ENCODE measurements around the gene NPAS1. TPM values are rescaled to one million over a fixed set of nuclear protein-coding genes. Genes with fewer than 3 reads are reported as not detected.

The NPAS1 gene
- total and polyA plus RNA-seq, 2 of the 8 experiments (the other 6 are each of a cell fraction or from before 2014, with no cell fraction given): 9.9 to 13.9 TPM

DNA sequence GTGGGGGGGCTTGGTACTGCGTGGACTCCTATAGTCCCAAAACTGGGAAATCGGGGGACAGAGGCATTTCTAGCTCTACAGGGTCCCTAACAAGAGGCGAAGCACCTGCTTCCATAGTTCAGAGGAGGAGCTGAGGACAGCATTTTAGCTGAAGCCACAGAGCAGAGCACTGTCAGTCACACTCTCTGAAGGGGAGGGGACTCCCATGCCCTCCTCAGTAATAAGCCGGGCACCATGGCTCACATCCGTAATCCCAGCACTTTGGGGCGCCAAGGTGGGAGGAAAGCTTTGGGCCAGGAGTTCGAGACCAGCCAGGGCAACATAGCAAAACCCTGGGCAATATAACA is 3.8 kb downstream of the NPAS1 start:
- H3K4me2 ChIP-seq (ENCODE audit: insufficient read depth in 1 of 2, low read depth in 2 of 2, low read length in 2 of 2): peak overlapping the region; percentile 55 to 69
- no peaks in the 10 kb centered on the region for H3K9me3 ChIP-seq (ENCODE audit: insufficient read depth in 2 of 2, low read depth in 1 of 2, low read length in 1 of 2)
- no peak overlapping the region for H2BK12ac ChIP-seq (ENCODE audit: low read depth, low read length)
- H3K36me3 ChIP-seq (ENCODE audit: control insufficient read depth in 2 of 4, insufficient read depth in 4 of 4, low read length in 3 of 4): no peaks in the 10 kb centered on the region
- no peak for DNase-seq (ENCODE audit: low read depth in 1 of 2, low spot score in 2 of 2)
- H3K4me1 ChIP-seq (replicated peaks in 1 of 4; ENCODE audit: control insufficient read depth in 3 of 4, insufficient read depth in 4 of 4, low read length in 3 of 4): peaks cover 1 to 23% (median 15%) of the 10 kb centered on the region in 4 experiments
- H3K27ac ChIP-seq (ENCODE audit: low read depth, low read length): no peak overlapping the region
- no peak overlapping the region for H3K14ac ChIP-seq (ENCODE audit: insufficient read length)
- no peak overlapping the region for H2BK5ac ChIP-seq (ENCODE audit: low read depth, low read length)
- H3K9ac ChIP-seq (replicated peaks in 1 of 4; ENCODE audit: extremely low read depth in 1 of 4, low read depth in 3 of 4, low read length in 3 of 4): no peak overlapping the region; a peak in 1 of 7 replicates
- H3K79me1 ChIP-seq (ENCODE audit: low read depth, low read length): no peaks in the 10 kb centered on the region
- no peak overlapping the region for H3K4ac ChIP-seq (replicated peaks; ENCODE audit: insufficient read length, low read depth, low read length)
- H3K4me3 ChIP-seq (ENCODE audit: extremely low read depth in 1 of 4, insufficient read depth in 2 of 4, low read depth in 3 of 4, low read length in 4 of 4): peak overlapping the region in 3 of 4 experiments; percentile 24 to 51 (median 34); a peak in 5 of 8 replicates
- no peak overlapping the region for H3K23ac ChIP-seq (ENCODE audit: insufficient read length)
- no peak overlapping the region for H3K18ac ChIP-seq (ENCODE audit: extremely low read depth, low read length)
- no peak overlapping the region for H4K5ac ChIP-seq (ENCODE audit: insufficient read length, low read depth, low read length)
- no peak overlapping the region for H2AK5ac ChIP-seq (ENCODE audit: low read depth, low read length)
- H2BK15ac ChIP-seq (ENCODE audit: low read length): no peak overlapping the region
- H2BK120ac ChIP-seq (replicated peaks; ENCODE audit: low read depth, low read length): no peak overlapping the region
- FAIRE-seq: no peak
- H2BK20ac ChIP-seq (ENCODE audit: low read length): no peak overlapping the region
- H3K27me3 ChIP-seq (replicated peaks in 1 of 4; ENCODE audit: control insufficient read depth in 3 of 4, extremely low read depth in 1 of 4, insufficient read depth in 3 of 4, low read length in 3 of 4): peaks cover 24 to 52% (median 50%) of the 10 kb centered on the region in 4 experiments
- H4K8ac ChIP-seq (ENCODE audit: extremely low read depth, insufficient read depth, low read length): no peak overlapping the region
- H3K79me2 ChIP-seq (ENCODE audit: control insufficient read depth in 1 of 2, insufficient read depth in 2 of 2, low read length in 2 of 2): no peaks in the 10 kb centered on the region
- no peak overlapping the region for H4K91ac ChIP-seq (replicated peaks; ENCODE audit: insufficient read length, low read length)
- peak overlapping the region; percentile 30 for H3K56ac ChIP-seq (replicated peaks; ENCODE audit: insufficient read length, low read depth, low read length)
- no peak overlapping the region for H2AFZ ChIP-seq (ENCODE audit: low read length)
- peaks cover 15% of the 10 kb centered on the region; the same call in 1 of the 2 replicates for H3K23me2 ChIP-seq (ENCODE audit: low read depth, low read length)
- WGBS, 2 experiments (ENCODE audit: extremely low coverage in 1 of 2, insufficient coverage in 1 of 2, insufficient read length in 1 of 2, insufficient replicate concordance in 2 of 2, low coverage in 1 of 2, low lambda C conversion rate in 2 of 2, missing lambda C conversion rate in 1 of 2): 36% methylated on average over 7 of the region's 7 CpGs; no CpG with 5 or more reads in 1 of the 2 experiments
- ChIA-PET POLR2A (ENCODE audit: partially characterized antibody) (interaction anchor here (1.1 to 1.5 kb wide), 4 partner anchors 10 to 202 kb away, joined by 3 to 4 read pairs (median 4); partner anchors contain the start of gene TMEM160), CTCF (ENCODE audit: partially characterized antibody) (interaction anchor here (2.9 to 3.7 kb wide), 2 partner anchors 10 to 13 kb away, joined by 7 to 42 read pairs; no protein-coding TSS in a partner anchor)
- H4K20me1 ChIP-seq (replicated peaks in 1 of 2; ENCODE audit: control insufficient read depth in 1 of 2, insufficient read depth in 2 of 2, low read length in 2 of 2): peaks cover 3% of the 10 kb centered on the region in 2 experiments
- no peak for TF ChIP-seq SP4 (IDR thresholded peaks at IDR 0.05; ENCODE audit: low read length)
- no peak for TF ChIP-seq NANOG (IDR thresholded peaks at IDR 0.05; ENCODE audit: insufficient read depth, low read depth, low read length, poor library complexity, severe bottlenecking)
- TF ChIP-seq, protein P1, sequence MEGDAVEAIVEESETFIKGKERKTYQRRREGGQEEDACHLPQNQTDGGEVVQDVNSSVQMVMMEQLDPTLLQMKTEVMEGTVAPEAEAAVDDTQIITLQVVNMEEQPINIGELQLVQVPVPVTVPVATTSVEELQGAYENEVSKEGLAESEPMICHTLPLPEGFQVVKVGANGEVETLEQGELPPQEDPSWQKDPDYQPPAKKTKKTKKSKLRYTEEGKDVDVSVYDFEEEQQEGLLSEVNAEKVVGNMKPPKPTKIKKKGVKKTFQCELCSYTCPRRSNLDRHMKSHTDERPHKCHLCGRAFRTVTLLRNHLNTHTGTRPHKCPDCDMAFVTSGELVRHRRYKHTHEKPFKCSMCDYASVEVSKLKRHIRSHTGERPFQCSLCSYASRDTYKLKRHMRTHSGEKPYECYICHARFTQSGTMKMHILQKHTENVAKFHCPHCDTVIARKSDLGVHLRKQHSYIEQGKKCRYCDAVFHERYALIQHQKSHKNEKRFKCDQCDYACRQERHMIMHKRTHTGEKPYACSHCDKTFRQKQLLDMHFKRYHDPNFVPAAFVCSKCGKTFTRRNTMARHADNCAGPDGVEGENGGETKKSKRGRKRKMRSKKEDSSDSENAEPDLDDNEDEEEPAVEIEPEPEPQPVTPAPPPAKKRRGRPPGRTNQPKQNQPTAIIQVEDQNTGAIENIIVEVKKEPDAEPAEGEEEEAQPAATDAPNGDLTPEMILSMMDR (IDR thresholded peaks at IDR 0.05; ENCODE audit: control extremely low read depth in 1 of 3, insufficient read depth in 1 of 3, low read depth in 1 of 3, low read length in 3 of 3): no peak
- TF ChIP-seq POLR2AphosphoS5 (IDR thresholded peaks at IDR 0.05; ENCODE audit: low read depth, low read length): no peak
- no peak for TF ChIP-seq RNF2 (IDR thresholded peaks at IDR 0.05; ENCODE audit: borderline replicate concordance, low read depth, low read length, missing control alignments, poor library complexity, severe bottlenecking)
- TF ChIP-seq YY1 (IDR thresholded peaks at IDR 0.05; ENCODE audit: low read depth, low read length): no peak
- TF ChIP-seq TAF1 (IDR thresholded peaks at IDR 0.05; ENCODE audit: low read depth, low read length): no peak
- TF ChIP-seq POU5F1 (IDR thresholded peaks at IDR 0.05; ENCODE audit: low read depth, low read length): no peak
- TF ChIP-seq, protein P2, sequence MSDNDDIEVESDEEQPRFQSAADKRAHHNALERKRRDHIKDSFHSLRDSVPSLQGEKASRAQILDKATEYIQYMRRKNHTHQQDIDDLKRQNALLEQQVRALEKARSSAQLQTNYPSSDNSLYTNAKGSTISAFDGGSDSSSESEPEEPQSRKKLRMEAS (IDR thresholded peaks at IDR 0.05): no peak; the same call in 1 of the 2 replicates
- TF ChIP-seq, protein P3, sequence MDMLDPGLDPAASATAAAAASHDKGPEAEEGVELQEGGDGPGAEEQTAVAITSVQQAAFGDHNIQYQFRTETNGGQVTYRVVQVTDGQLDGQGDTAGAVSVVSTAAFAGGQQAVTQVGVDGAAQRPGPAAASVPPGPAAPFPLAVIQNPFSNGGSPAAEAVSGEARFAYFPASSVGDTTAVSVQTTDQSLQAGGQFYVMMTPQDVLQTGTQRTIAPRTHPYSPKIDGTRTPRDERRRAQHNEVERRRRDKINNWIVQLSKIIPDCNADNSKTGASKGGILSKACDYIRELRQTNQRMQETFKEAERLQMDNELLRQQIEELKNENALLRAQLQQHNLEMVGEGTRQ (IDR thresholded peaks at IDR 0.05; ENCODE audit: low read length): no peak
